ENCODE results near the gene PRELP. TPM values are rescaled to one million over a fixed set of nuclear protein-coding genes. Genes with fewer than 3 reads are reported as not detected.

Gene PRELP
- total and polyA plus RNA-seq, 10 of the 15 experiments (the other 5 are each of a cell fraction or from before 2014, with no cell fraction given), result 0.03 to 0.05 TPM; not detected in 8

- TF ChIP-seq HDAC2 (IDR thresholded peaks at IDR 0.05), result no peak
- no peak for TF ChIP-seq MAX (IDR thresholded peaks at IDR 0.05; ENCODE audit: low read depth, low read length)
- TF ChIP-seq NFYB (IDR thresholded peaks at IDR 0.05; ENCODE audit: insufficient read depth, low read depth, low read length), result no peak
- no peak for TF ChIP-seq CBX5 (IDR thresholded peaks at IDR 0.05; ENCODE audit: low read depth)
- no peak for TF ChIP-seq IRF4 (IDR thresholded peaks at IDR 0.05; ENCODE audit: low read depth, low read length)
- no peak for TF ChIP-seq USF1 (IDR thresholded peaks at IDR 0.05; ENCODE audit: borderline replicate concordance, extremely low read length, insufficient read depth, low read depth, low read length)
- TF ChIP-seq SREBF1 (IDR thresholded peaks at IDR 0.05; ENCODE audit: low read length), result no peak
- TF ChIP-seq HDGF (IDR thresholded peaks at IDR 0.05), result no peak
- no peak for TF ChIP-seq MTA2 (IDR thresholded peaks at IDR 0.05; ENCODE audit: low read depth)
- Histone ChIP-seq H3K9ac (ENCODE audit: control insufficient read depth, insufficient read depth, low read length) (no peak overlapping the region), H3K9me3 (replicated peaks; ENCODE audit: control insufficient read depth, insufficient read depth, low read length) (no peaks in the 10 kb centered on the region), H2AFZ (ENCODE audit: control insufficient read depth, low read depth, low read length) (no peak overlapping the region), H3K27ac (ENCODE audit: control insufficient read depth, insufficient read depth) (no peak overlapping the region), H3K27me3 (replicated peaks in 1 of 2; ENCODE audit: control insufficient read depth in 2 of 2, insufficient read depth in 2 of 2, low read length in 1 of 2) (no peaks in the 10 kb centered on the region; a peak in 2 of 4 replicates), H3K36me3 (ENCODE audit: control insufficient read depth in 2 of 2, insufficient read depth in 2 of 2, low read length in 1 of 2) (no peaks in the 10 kb centered on the region), H3K79me2 (ENCODE audit: control insufficient read depth, insufficient read depth, low read length) (no peaks in the 10 kb centered on the region), H3K4me1 (ENCODE audit: control insufficient read depth, insufficient read depth, low read length) (no peaks in the 10 kb centered on the region), H4K20me1 (ENCODE audit: control insufficient read depth, insufficient read depth) (no peaks in the 10 kb centered on the region), H3K4me3 (no peak overlapping the region), H3K4me2 (ENCODE audit: control insufficient read depth, insufficient read depth) (no peak overlapping the region)
- no peak for ATAC-seq
- intact Hi-C loops (cut with micrococcal nuclease; ENCODE audit: unreplicated experiment), result no loop called here
- ChIA-PET RAD21 (ENCODE audit: unreplicated experiment) (interaction anchor here (1.0 to 2.9 kb wide), 5 partner anchors 11 to 122 kb away, joined by 3 to 17 read pairs (median 5); no protein-coding TSS in a partner anchor), POLR2A (interaction anchor here (1.4 kb wide), 1 partner anchor 10 kb away, joined by 4 read pairs; no protein-coding TSS in a partner anchor), SMC1A (ENCODE audit: uncharacterized antibody, unreplicated experiment) (interaction anchor here (0.6 to 3.3 kb wide), 9 partner anchors 12 to 235 kb away, joined by 3 to 19 read pairs (median 4); partner anchors contain the start of gene PRELP), CTCF (interaction anchor here (1.3 to 7.3 kb wide), 8 partner anchors 12 to 200 kb away, joined by 3 to 82 read pairs (median 8); no protein-coding TSS in a partner anchor)
- 75% methylated on average over 4 of the region's 5 CpGs for WGBS (ENCODE audit: insufficient coverage, insufficient replicate concordance, low lambda C conversion rate, missing lambda C conversion rate)
- BruUV-seq (replicated peaks), result no TSS peak
- in situ Hi-C loops (cut with MboI), result no loop called here
- no peak for FAIRE-seq
- DNase-seq (ENCODE audit: low read depth, low spot score), result no peak
Measured at GRCh38 chr1:203464226-203464625, 11.4 kb upstream of the PRELP start.

Measured in GM12878 (cell line).